GM19023 (cell line): ENCODE measurements around the gene PARD3B.

ENCODE experiments used
- ATAC-seq: cut with Tn5 transposase; IDR thresholded peaks from one replicate; pipeline ENCODE4 v1.9.1; 2021; ENCODE audit warnings: mild to moderate bottlenecking, moderate library complexity; ENCODE audit not compliant: unreplicated experiment

The PARD3B gene

DNA sequence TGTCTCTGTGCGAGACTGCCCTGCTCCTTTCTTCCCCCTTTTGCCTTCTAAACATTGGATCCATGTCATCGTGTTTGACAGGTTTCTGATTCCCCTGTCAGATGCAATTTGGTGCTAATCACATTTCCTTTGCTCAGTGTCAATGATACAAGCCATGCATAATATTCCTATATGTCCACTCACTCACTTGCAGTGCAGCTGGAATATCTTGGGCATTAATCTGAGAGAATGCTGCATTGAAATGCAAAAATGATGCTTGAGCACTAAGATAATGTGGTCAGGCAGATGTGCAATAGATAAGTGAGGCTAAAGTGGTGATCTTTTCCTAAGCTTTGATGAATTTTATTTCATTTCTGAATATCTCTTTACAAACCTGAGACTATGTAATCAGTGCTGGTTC, 375.5 kb downstream of the PARD3B start:
- ATAC-seq: no peak

DNA sequence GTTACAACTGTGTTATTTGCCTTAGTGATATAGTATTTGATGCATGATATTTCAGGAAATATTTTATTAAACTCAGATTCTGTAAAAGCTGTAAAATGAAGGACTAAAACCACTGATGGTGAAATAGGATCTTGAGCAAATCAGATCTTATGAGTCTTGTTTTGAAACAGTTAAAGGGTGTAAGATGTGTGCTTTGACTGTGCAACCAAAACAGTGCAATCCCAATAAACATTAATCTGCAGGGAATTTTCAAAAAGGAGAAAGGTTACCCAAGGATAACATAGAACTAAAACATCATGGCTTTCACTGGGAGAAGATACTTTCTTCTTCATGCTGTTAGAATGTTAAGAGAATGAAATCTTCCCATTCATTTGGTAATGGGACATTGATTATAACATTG, 378.7 kb downstream of the PARD3B start:
- ATAC-seq: no peak

DNA sequence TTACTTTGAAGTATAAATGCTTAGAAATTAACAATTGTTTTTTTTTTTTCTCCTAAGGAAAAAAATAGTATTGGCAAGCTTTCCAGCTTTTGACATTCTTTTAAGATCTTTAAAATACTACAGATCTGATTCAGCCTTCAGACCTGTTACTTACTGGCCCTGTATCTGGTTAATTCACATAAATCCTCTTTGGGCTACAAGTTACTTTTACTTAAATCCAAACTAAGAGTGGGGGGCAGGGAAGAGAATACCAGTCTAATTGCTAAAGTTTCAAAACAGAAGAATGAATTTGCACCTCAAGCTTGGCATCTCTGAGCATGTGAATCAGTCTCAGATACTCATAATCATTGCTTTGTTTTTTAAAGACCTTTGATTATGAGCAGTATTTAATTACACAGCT, 386.3 kb downstream of the PARD3B start:
- no peak for ATAC-seq

DNA sequence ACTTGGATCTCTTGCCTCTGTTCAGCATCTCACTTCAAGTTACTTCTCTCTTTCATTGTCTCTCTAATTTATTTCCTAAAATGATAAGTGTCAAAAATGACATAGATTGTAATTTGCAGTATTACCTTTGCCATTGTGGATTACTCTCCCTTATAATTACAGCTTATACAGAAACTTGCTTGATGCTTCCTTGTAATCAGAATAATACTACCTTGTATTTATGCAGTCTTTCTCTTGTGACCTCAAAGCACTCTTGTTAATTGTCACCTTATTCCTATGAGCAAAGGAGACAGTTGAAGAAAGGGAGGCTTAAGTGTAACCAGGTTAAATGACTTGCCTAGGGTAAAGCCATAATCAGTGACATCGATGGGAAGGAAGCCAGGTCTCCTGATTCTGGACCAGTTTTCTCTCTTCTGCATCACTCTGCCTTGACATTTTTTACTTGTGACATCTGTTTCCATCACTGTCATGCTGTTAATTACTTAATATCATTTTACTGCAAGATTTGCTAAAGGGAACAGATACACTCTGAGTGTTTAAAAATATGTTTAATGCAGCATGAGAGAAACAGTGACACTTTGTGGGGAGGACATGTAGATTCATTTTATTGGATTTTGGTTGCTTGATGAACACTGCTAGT, 388.6 kb downstream of the PARD3B start:
- ATAC-seq: no peak

DNA sequence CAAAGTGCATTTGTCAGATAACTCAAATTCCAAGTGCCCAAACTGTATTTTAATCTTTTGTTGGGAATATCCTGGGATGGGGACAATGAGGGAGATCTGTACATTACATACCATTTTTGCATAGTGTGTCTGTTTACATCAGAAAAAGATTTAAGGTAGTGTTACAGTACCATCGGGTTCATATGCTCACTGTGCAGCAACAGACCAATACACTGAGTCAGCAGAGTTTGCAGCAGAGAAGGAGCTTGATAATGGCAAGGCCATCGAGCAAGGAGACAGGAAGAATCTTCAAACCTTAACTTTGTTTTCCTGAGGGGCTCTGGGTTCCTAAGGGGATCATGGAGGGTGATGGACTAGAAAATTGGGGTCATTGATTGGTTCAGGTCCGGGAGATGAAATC, 399.7 kb downstream of the PARD3B start:
- no peak for ATAC-seq

DNA sequence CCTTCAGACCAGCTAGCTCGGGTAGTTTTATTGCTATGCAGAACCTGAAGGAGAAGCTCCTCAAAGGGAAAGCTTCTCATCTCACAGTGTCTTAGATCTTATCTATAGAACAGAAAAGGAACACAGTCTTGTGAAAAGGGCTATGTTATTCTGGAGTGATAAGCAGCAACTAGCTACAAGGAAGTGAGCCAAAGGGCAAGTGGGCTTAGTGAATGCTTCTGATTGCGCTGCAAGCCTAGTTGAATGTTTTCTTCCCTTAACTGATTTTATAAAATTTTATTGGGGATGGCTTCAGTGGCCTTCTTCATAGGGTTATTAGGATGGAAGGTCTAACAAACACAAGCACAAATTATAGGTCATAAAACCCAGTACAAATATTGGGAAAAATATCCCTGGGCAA, 400.1 kb downstream of the PARD3B start:
- ATAC-seq: no peak

DNA sequence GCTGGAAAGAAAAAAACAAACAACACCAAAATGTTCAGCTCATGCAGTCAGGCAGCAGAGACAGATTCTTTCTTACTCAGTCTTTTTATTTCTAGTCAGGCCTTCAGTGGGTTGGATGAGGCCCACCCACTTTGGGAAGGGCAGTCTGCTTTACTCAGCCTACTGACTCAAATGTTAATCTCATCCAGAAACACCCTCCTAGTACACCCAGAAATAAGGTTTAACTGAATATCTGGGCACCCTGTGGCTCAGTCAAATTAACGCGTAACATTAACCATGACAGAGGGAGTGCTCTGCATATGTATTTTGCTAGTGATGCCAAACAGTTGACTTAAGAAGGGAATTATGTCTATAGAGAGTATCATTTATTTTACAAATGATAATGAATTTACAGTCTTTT, 401.6 kb downstream of the PARD3B start:
- no peak for ATAC-seq

DNA sequence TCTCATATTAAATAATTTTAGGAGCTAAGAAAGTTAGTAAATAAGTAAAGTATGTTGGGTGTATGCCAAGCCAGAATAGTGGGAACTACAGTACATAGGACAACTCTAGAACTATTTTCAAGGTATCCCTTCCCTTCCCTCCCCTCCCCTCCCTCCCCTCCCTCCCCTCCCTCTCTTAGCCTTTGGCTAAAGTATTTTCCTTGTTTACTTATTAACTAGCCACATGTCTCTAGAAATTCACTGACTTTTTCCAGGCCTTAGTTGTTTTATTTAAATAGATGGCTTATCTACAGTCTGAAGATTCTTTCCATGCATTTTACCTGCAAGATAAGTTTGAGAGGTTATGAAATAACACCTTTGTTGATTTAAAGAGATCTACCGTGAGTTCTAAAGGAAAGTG, 402.1 kb downstream of the PARD3B start:
- no peak for ATAC-seq

DNA sequence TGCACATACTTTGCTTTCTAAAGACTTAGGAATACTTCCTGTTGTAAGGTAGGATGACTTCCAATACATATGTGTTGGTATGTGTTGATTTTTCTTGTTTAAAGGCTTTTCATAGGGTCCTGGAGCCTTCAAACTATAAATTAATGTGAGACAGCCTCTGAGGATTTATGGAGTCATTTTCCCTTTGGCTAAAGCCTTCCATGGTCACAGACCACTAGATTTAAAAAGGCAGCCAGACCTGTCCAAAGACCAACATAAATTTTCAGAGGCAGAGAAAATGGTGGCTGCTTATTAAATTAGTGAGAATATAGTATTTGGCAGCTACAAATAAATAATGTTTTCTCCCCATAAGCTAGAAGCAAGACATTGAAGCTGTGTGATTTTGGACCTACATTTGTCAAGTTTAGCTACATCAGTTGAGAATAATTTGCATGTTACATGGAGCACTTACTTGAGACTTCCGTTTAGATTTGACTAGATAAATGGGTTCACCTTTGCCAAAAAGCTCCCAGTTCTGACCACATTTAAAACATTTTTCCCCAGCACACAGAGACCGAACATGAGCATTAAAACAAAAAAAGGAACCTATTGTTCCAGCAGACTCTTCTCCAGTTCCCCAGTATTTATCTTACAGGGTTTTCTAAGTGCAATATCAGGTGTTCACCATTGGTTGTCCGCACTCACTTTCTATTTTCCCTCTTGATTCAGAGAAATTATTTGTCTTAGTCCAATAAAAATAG, 402.9 kb downstream of the PARD3B start:
- no peak for ATAC-seq

DNA sequence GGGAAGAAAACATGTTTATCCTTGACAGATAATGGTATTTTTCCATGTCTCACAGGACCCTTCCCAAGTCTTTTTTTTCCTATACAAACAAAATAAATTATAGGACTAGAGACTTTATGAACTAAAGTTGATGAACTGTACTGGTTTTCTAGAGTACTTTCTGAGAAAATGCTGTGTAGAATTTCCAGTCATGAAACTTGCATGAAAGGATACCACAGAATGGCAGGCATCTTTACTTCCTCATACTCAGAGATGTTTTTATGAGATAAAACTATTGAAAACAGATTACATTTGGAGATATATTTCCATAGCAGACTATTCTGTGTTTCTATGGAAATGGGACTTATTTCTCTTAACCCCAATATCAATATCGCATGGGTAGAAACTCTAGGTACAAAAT, 403.5 kb downstream of the PARD3B start:
- no peak for ATAC-seq

DNA sequence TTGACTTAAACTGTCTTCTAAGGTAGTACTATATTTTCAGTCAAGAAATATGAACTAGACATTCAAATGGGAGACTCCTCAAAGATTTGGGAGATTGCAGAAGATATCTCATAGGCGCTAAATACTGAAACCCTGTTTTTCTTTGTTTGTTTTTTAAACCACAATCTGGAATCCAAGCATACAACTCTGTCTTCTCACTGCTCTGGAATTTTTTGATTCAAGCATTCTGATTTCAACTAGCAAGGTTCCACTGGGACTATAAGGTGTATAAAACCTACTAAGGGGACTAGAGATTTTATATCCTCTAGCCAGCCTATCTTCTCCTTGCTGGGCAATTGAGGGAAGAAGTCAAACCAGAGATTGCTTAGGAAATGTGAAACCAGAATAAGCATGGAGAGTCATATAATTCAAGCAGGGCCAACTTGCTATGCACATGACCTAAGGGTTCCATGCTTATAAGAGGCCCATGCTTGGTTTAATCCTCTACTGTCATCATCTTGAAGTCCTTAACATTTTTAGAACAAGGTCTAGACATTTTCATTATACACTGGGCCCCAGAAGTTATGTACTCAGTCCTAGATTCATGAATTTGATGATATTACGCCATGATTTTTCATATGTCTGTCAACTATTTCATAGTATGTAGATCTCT, 405.5 kb downstream of the PARD3B start:
- ATAC-seq: no peak

DNA sequence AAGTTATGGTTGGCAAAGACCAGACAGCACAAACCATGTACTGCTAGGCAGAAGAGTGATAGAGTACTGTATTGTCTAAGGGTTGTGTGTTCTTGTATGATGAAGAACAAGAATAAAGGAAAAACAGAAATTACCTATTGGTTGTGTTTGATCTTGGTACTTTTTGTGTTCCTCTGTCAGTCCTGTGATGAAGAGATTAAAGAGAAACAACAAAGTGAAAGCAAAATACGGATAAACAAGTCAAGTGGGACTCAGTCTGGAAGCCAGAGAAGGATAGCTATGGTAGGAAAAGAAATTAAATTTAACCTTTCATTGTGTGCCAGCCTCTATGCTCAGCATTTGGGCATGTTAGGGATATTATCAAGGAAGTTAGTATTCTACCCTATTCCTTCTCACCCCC, 413.1 kb downstream of the PARD3B start:
- no peak for ATAC-seq

DNA sequence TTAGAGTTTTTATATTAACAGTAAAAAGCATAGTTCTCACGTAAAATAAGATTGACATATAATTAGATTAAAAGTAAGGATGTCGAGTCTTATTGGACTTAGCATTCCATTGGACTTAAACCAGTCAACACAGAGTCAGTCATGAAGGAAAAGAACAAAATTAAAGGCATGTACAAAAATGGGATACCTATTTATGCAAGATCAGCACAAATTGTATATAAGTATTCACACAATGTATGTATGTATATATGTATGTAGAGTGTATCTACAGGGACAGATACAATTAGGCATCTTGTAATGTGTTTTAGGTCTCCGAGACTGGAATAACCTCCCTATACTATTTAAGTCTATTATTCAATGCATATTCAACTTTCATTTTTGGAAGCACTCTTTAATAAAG, 419.1 kb downstream of the PARD3B start:
- no peak for ATAC-seq

DNA sequence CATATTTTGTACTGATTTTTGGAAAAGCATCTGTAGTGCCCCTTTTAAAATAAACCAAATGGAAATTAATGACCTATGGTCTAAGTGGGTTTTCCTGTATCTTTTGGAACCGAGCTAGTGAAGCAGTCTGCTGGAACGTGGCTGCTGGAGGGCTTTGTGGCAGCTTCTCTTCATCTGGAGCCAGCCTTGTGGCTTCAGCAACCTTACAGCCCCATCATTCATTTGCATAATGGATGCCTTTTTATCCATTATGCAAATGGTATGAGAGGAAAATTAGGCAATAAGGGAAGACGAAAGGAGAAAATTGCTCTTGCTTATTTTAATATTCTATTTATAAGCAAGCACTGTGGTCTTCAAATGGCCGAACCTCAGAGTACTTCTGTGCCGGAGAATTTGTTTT, 421.0 kb downstream of the PARD3B start:
- ATAC-seq: no peak

DNA sequence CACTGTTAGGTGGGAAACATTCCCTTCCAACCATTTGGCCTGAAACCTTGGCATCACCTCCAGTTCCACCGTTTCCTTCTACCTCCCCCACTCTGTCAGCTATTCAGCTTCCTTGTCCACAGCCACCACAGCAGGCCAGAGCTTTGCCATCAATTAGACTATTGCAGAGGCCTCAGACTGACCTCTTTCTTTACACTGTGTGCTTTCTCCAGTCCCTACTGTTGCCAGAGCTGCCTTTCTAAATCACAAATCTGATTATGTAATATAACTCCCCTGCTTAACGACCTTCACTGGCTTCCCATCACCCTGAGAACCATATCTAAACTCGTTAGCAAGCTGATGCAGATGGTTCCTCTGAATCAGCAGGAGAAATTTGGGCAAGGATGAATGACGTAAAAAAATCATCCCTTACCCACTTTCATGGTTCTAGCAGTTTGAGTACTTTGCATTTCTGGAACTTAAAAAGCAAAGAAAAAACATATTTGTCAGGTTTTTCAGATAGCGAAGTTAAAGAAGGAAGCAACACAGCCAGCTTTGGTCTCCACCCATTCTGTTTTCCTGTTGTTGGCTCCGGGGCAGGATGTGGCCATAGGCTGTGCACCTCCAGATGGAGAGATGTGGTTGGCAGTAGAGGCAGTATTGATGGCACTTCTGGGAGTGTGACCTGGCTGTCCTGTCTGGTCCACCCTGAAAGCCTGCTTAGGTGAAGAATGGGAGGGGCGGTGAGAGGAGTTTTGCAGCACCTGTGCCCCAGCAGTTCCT, 422.1 kb downstream of the PARD3B start:
- no peak for ATAC-seq

DNA sequence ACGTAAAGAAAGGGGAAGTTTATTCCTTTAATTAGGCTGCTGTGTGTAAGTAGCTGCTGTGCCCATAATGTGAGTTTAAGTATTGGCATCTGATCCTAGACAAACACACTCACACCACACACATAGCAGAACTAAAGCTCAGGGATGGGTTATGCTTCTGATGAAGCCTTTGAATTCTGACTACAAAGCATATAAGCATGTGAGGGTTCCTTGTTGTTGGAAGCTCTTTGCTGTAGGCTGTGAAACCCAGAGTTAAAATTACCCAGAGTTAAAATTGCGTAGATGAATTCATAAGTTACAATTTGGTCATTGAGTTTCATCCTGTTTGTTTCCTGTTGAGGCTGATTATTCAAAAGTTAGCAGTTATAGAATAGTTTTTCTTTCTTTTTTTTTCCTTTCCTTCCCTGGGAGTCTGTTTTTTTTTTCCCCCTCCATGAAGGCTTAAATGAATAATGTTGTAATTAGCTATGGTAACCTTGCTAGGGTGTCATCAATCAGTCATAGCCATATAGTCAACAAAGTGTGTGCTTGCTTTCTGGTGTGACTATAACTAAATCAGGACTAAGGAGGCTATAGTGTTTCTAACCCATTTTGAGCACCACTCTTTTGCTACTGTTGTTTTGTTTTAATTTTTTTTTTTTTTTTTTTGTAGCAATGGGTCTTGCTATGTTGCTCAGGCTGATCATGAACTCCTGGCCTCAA, 426.1 kb downstream of the PARD3B start:
- ATAC-seq: no peak

DNA sequence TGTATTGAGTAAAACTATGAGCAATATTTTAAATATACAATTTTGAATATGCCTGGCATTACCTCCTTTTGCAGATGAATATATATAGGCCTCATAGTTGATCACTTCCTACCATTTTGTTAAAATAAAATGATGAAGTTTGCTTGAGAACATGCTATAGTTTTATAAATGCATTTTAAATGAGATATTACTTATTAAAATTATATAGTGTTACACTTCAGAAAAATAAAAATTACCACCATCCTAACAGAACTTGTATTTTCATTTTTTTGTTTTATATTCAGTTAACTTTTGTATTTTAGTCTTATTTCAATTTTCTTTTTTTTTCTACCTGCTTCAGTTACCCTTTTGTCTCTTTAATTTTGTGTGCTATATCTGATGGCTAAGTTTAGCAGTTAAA, 426.9 kb downstream of the PARD3B start:
- no peak for ATAC-seq

DNA sequence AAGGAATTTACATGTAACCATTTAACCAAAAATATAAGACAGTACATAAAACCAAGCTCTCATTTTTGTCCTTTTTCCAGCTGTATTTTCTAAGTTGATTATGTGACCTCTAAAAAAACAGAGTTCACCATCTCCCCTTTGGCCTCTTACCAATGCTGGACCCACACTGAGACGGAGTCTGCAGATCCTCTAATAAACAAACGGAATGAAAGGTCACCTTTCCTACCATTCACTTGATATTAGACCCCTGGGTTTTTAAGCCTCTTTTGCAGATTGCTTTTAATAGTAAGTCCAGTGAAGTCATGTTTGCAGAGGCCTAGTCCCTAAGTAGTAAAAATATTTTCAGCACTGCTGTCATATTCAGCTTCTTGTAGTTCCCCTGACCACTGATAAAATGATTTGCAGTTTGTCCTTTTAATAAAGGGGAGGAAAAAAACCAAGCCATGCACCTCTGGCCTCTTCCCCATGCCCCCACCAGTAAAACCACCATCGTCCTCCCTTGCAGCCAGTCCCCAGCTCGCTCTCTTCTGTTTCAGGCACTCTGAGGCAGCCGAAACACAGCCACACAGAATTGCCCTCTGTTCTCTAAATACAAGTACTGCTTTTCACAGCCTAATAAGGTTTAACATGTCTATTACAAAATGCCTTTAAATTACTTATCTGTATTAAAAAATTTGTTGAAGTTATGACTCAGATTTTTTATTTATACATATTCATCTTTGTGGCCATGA, 427.5 kb downstream of the PARD3B start:
- no peak for ATAC-seq

DNA sequence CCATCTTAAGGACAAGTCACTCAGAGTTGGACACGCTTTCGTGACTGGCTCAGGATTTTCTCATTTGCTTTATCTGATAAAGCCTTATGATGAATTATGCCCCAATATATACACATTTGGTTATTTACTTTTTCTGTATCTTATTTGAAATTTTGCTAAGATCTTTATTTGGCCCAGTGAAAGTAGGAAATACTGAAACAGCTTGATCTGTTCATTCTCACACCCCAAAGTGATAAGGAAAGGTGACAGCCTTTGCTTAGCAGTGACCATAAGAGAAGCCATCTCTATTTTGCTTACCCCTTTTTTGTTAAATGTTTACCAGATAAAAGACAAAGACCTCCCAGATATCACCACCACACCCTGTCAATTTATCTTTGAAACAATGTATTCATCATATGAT, 428.3 kb downstream of the PARD3B start:
- ATAC-seq: no peak

DNA sequence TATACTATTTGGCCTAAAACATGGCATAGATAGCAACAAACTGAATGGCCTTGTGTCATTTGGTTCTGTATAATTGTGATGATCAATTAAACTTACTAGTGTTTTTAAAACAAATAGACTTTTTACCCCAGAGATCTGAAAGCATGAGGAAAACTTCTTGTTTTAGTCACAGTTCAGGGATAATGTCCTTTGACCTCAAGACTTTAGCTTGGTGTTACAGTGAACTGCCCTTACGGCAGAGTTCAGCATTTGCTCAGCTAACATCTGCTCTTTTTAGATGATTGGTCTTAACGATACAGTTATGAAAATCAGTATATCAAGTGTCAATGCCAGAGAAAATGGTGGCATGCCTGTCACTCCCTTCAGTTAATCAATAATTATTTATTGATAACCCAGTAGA, 429.2 kb downstream of the PARD3B start:
- no peak for ATAC-seq
